Fibroblast of lung (primary cell): ENCODE results near the gene FBN1.

Experiments
- CTCF ChIP-seq, 2 donors: IDR thresholded peaks in 1 of 2; conservative IDR thresholded peaks in 1 of 2; 1 replicate in 1 of 2; 2 replicates in 1 of 2; pipeline ENCODE4 v1.5.1; 2011 to 2012; ENCODE audit warnings: low read length in 2 of 2, control low read depth in 1 of 2, inconsistent platforms in 1 of 2, low read depth in 1 of 2, mild to moderate bottlenecking in 1 of 2
- EZH2 ChIP-seq: IDR thresholded peaks from 2 replicates; pipeline ENCODE4 v1.5.1; 2012; ENCODE audit warnings: low read length, control low read depth, mild to moderate bottlenecking; ENCODE audit errors: missing control alignments

- no peak for TF ChIP-seq CTCF (conservative IDR thresholded peaks at IDR 0.05 in 1 of 2, IDR thresholded peaks at IDR 0.05 in 1 of 2; ENCODE audit: low read depth in 1 of 2, low read length in 2 of 2)
- no peak for TF ChIP-seq EZH2
Observed at GRCh38 chr15:48592933-48593332, 52.6 kb downstream of the FBN1 start.
